HFF-Myc (cell line): ENCODE data around the gene CD27.
A peak's percentile ranks its signal among the peaks of the same experiment; 100 is the strongest.
"Not testable (repeated sequence)": the region's sequence is repeated elsewhere in the genome, so short reads cannot be mapped to it uniquely, and the experiment has no call there.

Experiments
- DNase-seq: peaks from one replicate; pipeline ENCODE4 v3.0.0-alpha.2; 2011; ENCODE audit warnings: low read depth; ENCODE audit errors: extremely low read depth
- H3K4me3 ChIP-seq: replicated peaks from 2 replicates; pipeline ENCODE4 v1.5.1; 2011; ENCODE audit warnings: low read depth, mild to moderate bottlenecking, control low read depth, low read length
- TF ChIP-seq, protein P1 (sequence below): IDR thresholded peaks from 2 replicates; pipeline ENCODE4 v1.5.1; 2012; ENCODE audit warnings: mild to moderate bottlenecking, low read depth, low read length, control low read depth; ENCODE audit errors: missing control alignments

The CD27 gene

DNA sequence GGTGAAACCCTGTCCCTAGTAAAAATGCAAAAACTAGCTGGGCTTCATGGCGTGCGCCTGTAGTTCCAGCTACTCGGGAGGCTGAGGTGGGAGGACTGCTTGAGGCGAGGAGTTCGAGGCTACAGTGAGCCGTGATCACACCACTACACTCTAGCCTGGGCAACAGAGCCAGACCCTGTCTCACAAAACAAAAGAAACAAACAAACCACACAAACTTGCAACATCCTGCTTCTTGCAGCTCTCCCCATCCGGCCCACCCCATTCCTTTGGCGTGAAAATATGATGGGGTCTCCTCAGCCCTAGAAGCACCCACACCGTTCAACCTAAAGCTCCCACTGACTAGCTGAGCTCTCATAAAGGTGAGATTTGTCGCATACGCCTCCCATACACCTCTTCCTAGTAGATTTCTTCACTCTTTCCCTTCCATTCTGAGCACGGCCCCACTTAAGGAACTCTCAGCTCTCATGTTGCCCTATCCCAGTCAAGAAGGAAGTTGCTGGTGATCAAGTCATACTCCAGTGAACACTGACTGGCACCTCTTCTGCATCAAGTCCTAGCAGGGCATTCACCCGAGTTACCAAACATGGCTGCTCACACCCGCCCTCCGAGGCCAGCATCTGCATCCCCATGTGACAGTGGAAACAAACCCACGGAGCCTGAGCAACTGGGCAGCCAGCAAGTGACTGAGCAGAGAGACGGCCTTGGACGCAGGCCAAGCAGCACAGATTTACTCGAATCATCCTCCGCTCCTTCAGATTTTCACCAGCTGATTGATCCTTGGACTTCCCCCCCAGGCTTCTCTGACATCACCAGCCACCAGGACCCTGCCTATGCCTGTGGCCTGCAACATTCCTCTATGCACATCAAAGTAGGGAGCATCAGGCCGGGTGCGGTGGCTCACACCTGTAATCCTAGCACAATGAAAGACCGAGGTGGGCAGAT lies 18.9 kb upstream of the CD27 start:
- H3K4me3 ChIP-seq: no peak overlapping the region
- TF ChIP-seq, protein P1, sequence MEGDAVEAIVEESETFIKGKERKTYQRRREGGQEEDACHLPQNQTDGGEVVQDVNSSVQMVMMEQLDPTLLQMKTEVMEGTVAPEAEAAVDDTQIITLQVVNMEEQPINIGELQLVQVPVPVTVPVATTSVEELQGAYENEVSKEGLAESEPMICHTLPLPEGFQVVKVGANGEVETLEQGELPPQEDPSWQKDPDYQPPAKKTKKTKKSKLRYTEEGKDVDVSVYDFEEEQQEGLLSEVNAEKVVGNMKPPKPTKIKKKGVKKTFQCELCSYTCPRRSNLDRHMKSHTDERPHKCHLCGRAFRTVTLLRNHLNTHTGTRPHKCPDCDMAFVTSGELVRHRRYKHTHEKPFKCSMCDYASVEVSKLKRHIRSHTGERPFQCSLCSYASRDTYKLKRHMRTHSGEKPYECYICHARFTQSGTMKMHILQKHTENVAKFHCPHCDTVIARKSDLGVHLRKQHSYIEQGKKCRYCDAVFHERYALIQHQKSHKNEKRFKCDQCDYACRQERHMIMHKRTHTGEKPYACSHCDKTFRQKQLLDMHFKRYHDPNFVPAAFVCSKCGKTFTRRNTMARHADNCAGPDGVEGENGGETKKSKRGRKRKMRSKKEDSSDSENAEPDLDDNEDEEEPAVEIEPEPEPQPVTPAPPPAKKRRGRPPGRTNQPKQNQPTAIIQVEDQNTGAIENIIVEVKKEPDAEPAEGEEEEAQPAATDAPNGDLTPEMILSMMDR: no peak
- DNase-seq: no peak

DNA sequence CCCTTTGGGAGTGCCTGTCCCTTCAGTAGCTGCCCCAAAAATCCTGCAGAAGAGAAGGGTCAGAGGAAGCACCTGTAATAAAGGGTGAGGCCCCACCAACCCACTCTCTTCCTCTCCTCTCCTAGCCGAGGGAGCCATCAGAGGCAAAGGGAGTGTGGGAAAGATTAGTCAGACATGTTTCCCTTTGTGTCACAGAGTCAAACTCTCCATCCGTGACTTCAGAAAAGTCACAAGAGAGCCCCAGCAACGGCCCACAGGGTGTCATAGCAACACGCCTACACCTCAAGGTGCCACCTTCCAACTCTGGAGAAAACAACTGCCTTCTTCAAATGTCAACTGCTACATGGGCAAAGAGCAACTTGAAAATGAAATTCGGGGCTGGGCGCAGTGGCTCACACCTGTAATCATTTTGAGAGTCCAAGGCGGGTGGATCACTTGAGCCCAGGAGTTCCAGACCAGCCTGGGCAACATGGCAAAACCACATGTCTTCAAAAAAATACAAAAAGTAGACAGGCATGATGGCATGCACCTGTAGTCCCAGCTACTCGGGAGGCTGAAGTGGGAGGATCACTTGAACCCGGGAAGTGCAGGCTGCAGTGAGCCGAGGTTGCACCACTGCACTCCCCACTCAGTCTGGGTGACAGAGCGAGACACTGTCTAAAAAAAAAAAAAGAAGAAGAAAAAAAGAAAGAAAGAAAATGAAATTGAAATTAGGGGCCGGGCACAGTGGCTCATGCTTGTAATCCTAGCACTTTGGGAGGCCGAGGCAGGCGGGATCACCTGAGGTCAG lies 17.7 kb upstream of the CD27 start:
- TF ChIP-seq, protein P1: no peak
- DNase-seq: no peak
- no peak overlapping the region for H3K4me3 ChIP-seq

DNA sequence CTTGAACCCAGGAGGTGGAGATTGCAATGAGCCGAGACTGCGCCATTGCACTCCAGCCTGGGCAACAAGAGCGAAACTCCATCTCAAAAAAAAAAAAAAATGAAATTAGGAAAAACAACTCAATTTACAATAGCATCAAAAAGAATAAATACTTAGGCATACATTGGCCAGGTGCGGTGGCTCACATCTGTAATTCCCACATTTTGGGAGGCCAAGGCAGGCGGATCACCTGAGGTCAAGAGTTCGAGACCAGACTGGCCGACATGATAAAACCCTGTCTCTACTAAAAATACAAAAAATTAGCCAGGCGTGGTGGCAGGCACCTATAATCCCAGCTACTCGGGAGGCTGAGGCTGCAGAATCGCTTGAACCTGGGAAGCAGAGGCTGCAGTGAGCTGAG lies 17.0 kb upstream of the CD27 start:
- DNase-seq, H3K4me3 ChIP-seq: not testable (repeated sequence)

GRCh38 chr12:6428326-6428725 lies 16.4 kb upstream of the CD27 start:
- TF ChIP-seq, protein P1: no peak
- H3K4me3 ChIP-seq: no peak overlapping the region
- no peak for DNase-seq

- TF ChIP-seq, protein P1: no peak
- DNase-seq: peak; percentile 93
- H3K4me3 ChIP-seq: no peak overlapping the region; the same call in 1 of the 2 replicates
Observed at GRCh38 chr12:6430124-6430989, 14.4 kb upstream of the CD27 start.

DNA sequence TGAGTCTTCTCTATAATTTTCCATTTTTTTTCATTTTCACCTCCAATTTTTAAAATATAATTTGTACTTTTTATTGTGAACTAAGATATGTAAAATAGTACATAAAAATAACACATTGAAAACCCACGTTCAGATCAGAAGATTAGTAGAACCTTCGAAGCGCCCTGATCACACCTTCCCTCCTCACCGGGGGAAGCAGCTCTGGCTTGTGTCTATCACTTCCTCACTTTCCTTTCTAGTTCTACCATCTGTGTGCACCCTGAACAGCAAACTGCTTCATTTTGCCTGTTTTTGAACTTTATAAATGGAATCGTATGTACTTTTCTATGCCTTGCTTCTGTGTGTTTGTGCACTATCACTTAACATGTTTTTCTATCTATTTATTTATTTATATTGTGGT lies 11.8 kb upstream of the CD27 start:
- TF ChIP-seq, protein P1: no peak
- DNase-seq: no peak
- no peak overlapping the region for H3K4me3 ChIP-seq
